GM12878 (cell line): Measurements from ENCODE around the gene DRD2. TPM values are rescaled to one million over a fixed set of nuclear protein-coding genes. Genes with fewer than 3 reads are reported as not detected.

Experiments
- ATAC-seq: fragments of 200-7000 bp; cut with Tn5 transposase; 3 replicates; pipeline ENCODE4 v1.9.1; 2020; ENCODE audit warnings: mild to moderate bottlenecking, moderate library complexity
- BruUV-seq: library from RNA; stranded (reverse); fragments of 400-500 nt; replicated peaks from 2 replicates; lab custom pipeline; 2021; lab: Mats Ljungman, UMichigan
- CTCF ChIA-PET: fragments of 300-600 bp; sonication (Branson Sonifier 250); formaldehyde crosslinking; extraction: SDS; loops from one replicate; lab custom pipeline; 2021; ENCODE audit warnings: inconsistent platforms; lab: Yijun Ruan, JAX
- POLR2A ChIA-PET: fragments of 350-600 bp; formaldehyde crosslinking; extraction: SDS; loops from one replicate; lab custom pipeline; 2021; ENCODE audit warnings: inconsistent platforms; lab: Charles Lee
- RAD21 ChIA-PET: fragments of 300-600 bp; sonication (Branson Sonifier 250); formaldehyde crosslinking; loops from one replicate; lab custom pipeline; 2023; ENCODE audit warnings: antibody characterized with exemption; ENCODE audit not compliant: unreplicated experiment; lab: Charles Lee
- SMC1A ChIA-PET: fragments of 300-600 bp; sonication (Branson Sonifier 250); formaldehyde crosslinking; loops from one replicate; lab custom pipeline; 2023; ENCODE audit not compliant: unreplicated experiment, uncharacterized antibody; lab: Charles Lee
- DNase-seq: peaks from one replicate; pipeline ENCODE4 v3.0.0-alpha.2; 2011; ENCODE audit warnings: low read depth, low spot score
- FAIRE-seq: peaks from 3 replicates; lab custom pipeline; 2011; peaks lifted over from hg19 to GRCh38; lab: Jason Lieb, UNC
- H2AFZ ChIP-seq: 2 replicates; pipeline ENCODE4 v1.6.0; 2011; ENCODE audit warnings: low read depth, low read length, control low read depth; ENCODE audit not compliant: control insufficient read depth
- H3K27ac ChIP-seq: 2 replicates; pipeline ENCODE4 v1.5.1; 2011; ENCODE audit warnings: control low read depth; ENCODE audit not compliant: control insufficient read depth, insufficient read depth
- H3K27me3 ChIP-seq, 2 experiments: replicated peaks in 1 of 2; 2 replicates each; pipeline versions ENCODE4 v1.6.0 to v1.6.1; 2011; ENCODE audit warnings: low read length in 1 of 2; ENCODE audit not compliant: control insufficient read depth in 2 of 2, insufficient read depth in 2 of 2
- H3K36me3 ChIP-seq, 2 experiments: 2 replicates each; pipeline ENCODE4 v1.5.1; 2011; ENCODE audit warnings: low read length in 1 of 2; ENCODE audit not compliant: control insufficient read depth in 2 of 2, insufficient read depth in 2 of 2
- H3K4me1 ChIP-seq: 2 replicates; pipeline ENCODE4 v1.6.1; 2011; ENCODE audit warnings: mild to moderate bottlenecking, low read length, moderate library complexity, mixed read lengths; ENCODE audit not compliant: control insufficient read depth, insufficient read depth
- H3K4me2 ChIP-seq: 2 replicates; pipeline ENCODE4 v1.6.0; 2011; ENCODE audit warnings: control low read depth; ENCODE audit not compliant: control insufficient read depth, insufficient read depth
- H3K4me3 ChIP-seq: fragments of 200-600 bp; sonication (generic); 2 replicates; pipeline ENCODE4 v1.5.1; 2016
- H3K79me2 ChIP-seq: 2 replicates; pipeline ENCODE4 v1.6.0; 2011; ENCODE audit warnings: low read length; ENCODE audit not compliant: control insufficient read depth, insufficient read depth
- H3K9ac ChIP-seq: 2 replicates; pipeline ENCODE4 v1.8.0; 2011; ENCODE audit warnings: low read length, control low read depth, mixed read lengths; ENCODE audit not compliant: control insufficient read depth, insufficient read depth
- H3K9me3 ChIP-seq: replicated peaks from 3 replicates; pipeline ENCODE4 v1.5.1; 2011; ENCODE audit warnings: mild to moderate bottlenecking, low read length; ENCODE audit not compliant: control insufficient read depth, insufficient read depth
- H4K20me1 ChIP-seq: 2 replicates; pipeline ENCODE4 v1.6.0; 2011; ENCODE audit not compliant: control insufficient read depth, insufficient read depth
- CREM ChIP-seq: IDR thresholded peaks from 2 replicates; pipeline ENCODE4 v1.6.1; 2014; ENCODE audit warnings: antibody characterized with exemption, low read depth
- EGR1 ChIP-seq, 2 experiments: IDR thresholded peaks; 1 replicate in 1 of 2; 2 replicates in 1 of 2; pipeline ENCODE4 v1.6.1; 2011 to 2012; ENCODE audit warnings: low read depth in 2 of 2, low read length in 2 of 2, borderline replicate concordance in 1 of 2, mild to moderate bottlenecking in 1 of 2, moderate library complexity in 1 of 2
- EP300 ChIP-seq, 2 experiments: fragments of 150-350 bp in 1 of 2; IDR thresholded peaks; 2 replicates each; pipeline ENCODE4 v1.6.1; 2011 to 2012; ENCODE audit warnings: low read depth in 2 of 2, low read length in 2 of 2, borderline replicate concordance in 1 of 2, improper control_type of control experiment in 1 of 2, inconsistent platforms in 1 of 2; ENCODE audit not compliant: control insufficient read depth in 1 of 2
- IKZF2 ChIP-seq, 2 experiments: fragments of 450-650 bp; IDR thresholded peaks; 2 replicates each; pipeline ENCODE4 v1.6.1; 2017; ENCODE audit warnings: mild to moderate bottlenecking in 2 of 2, moderate library complexity in 2 of 2
- MXI1 ChIP-seq: fragments of 150-350 bp; IDR thresholded peaks from 2 replicates; pipeline ENCODE4 v1.6.1; 2011; ENCODE audit warnings: low read depth, mild to moderate bottlenecking, inconsistent platforms, low read length, improper control_type of control experiment
- RUNX3 ChIP-seq: IDR thresholded peaks from 2 replicates; pipeline ENCODE4 v1.6.1; 2012; ENCODE audit warnings: low read length, inconsistent platforms
- SREBF1 ChIP-seq: IDR thresholded peaks from 2 replicates; pipeline ENCODE4 v1.6.1; 2012; ENCODE audit warnings: mild to moderate bottlenecking, low read length
- YBX1 ChIP-seq: fragments of 450-650 bp; IDR thresholded peaks from 2 replicates; pipeline ENCODE4 v1.6.1; 2016; ENCODE audit warnings: antibody characterized with exemption
- WGBS: methylation state at CpG from one replicate; pipeline ENCODE4 v1.1.6; 2016; ENCODE audit warnings: low lambda C conversion rate; ENCODE audit not compliant: insufficient replicate concordance, insufficient coverage; ENCODE audit errors: missing lambda C conversion rate; 5-methylcytosine and 5-hydroxymethylcytosine counted together
- in situ Hi-C: fragments of 300-500 bp; cut with MboI; formaldehyde crosslinking; loops from 9 replicates; pipeline ENCODE4 v1.14.3; 2018; ENCODE audit warnings: mixed read lengths
- intact Hi-C: fragments of 100-400 bp; cut with micrococcal nuclease; formaldehyde crosslinking; loops from one replicate; pipeline ENCODE4 v1.14.2; 2022; ENCODE audit not compliant: unreplicated experiment
- polyA plus RNA-seq, 11 experiments: library from polyadenylated mRNA; depleted of rRNA in 4 of 11; unstranded in 6 of 11; stranded (reverse) in 5 of 11; fragments of >200 nt; fragmentation: Nextera tagmentation in 4 of 11; fragmentation: Illumina TruSeq in 1 of 11; extraction: Ambion mirVana in 4 of 11; extraction: Trizol in 1 of 11; gene quantifications; 1 replicate in 1 of 11; 2 replicates in 10 of 11; pipeline versions ENCODE4 v1.2.1 to v1.2.3, GENCODE V29; 2011 to 2016; ENCODE audit warnings: inconsistent platforms in 2 of 11, missing spikeins in 2 of 11, low read depth in 1 of 11
- total RNA-seq, 4 experiments: library from RNA; depleted of rRNA in 3 of 4; stranded (reverse); fragments of >200 nt in 3 of 4; fragmentation: Illumina TruSeq in 1 of 4; extraction: Trizol in 1 of 4; gene quantifications; 2 replicates each; pipeline versions ENCODE4 v1.2.1 to v1.2.3, GENCODE V29; 2013 to 2021

DRD2 gene
- total and polyA plus RNA-seq, 10 of the 15 experiments (the other 5 are each of a cell fraction or from before 2014, with no cell fraction given): not detected

DNA sequence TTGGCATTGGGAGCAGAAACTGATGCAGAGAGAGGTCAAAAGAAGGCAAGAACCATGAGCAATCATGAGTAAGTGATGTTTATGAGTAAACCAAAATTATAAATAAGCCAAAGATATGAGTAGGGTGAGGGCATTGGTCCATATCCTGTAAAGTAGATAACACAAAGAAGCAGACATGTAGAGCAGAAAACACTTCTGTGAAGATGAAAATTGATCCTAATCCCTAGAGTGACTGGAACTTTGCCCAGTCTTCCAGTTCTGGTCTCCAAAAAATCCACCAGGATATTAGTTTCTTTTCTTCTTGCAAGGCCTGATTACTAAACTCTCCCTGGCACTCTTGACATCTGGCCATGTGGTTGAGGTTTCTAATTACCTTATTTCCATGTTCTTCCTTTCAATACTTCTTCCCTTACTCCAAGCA, 13.7 kb upstream of the DRD2 start:
- ATAC-seq (no peak), DNase-seq (no peak), FAIRE-seq (no peak)
- H3K27me3 ChIP-seq: no peaks in the 10 kb centered on the region
- ChIA-PET CTCF (no interaction called here), POLR2A (no interaction called here), SMC1A (no interaction called here), RAD21 (no interaction called here)
- no peak overlapping the region for H2AFZ ChIP-seq
- no peaks in the 10 kb centered on the region for H3K9me3 ChIP-seq
- H3K79me2 ChIP-seq: no peaks in the 10 kb centered on the region
- H3K9ac ChIP-seq: no peak overlapping the region
- intact Hi-C loops: no loop called here
- BruUV-seq: no TSS peak
- no peaks in the 10 kb centered on the region for H3K4me1 ChIP-seq
- no peaks in the 10 kb centered on the region for H4K20me1 ChIP-seq
- no peak overlapping the region for H3K4me3 ChIP-seq
- in situ Hi-C loops: no loop called here
- H3K36me3 ChIP-seq: no peaks in the 10 kb centered on the region
- H3K27ac ChIP-seq: no peak overlapping the region
- no peak overlapping the region for H3K4me2 ChIP-seq
- no peak for TF ChIP-seq SREBF1
- TF ChIP-seq YBX1: no peak
- no peak for TF ChIP-seq CREM
- no peak for TF ChIP-seq EGR1 (IDR thresholded peaks at IDR 0.05; ENCODE audit: borderline replicate concordance in 1 of 2, low read depth in 2 of 2, low read length in 2 of 2)
- no peak for TF ChIP-seq IKZF2 (IDR thresholded peaks at IDR 0.05)

DNA sequence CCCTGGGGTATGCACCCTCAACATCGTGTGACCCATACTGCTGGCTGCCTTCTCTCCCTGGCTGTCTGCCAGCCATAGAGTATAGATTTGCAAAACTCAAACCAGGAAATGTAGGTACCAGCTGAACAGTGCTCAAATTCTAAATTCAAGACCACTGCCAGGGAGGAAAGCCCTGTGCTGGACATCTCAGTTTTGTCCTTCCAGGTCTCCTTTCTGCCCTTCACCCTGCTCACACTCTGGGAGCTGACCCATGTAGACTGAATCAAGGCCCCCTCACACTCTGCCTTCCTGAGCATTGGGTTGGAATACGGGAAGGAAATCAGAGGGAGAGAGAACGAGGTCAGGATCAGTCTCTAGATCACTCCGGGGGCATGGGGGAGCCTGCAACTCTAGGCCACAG, 12.4 kb upstream of the DRD2 start:
- 49% methylated on average over 4 of the region's 4 CpGs for WGBS
- intact Hi-C loops: no loop called here
- FAIRE-seq: no peak

More for the DNA sequence above, 12.4 kb upstream of the DRD2 start:
- TF ChIP-seq RUNX3 (no peak), MXI1 (no peak), EP300 (IDR thresholded peaks at IDR 0.05; ENCODE audit: borderline replicate concordance in 1 of 2, control insufficient read depth in 1 of 2, low read depth in 2 of 2, low read length in 2 of 2) (no peak)
- H3K79me2 ChIP-seq: no peaks in the 10 kb centered on the region
- H3K9ac ChIP-seq: no peak overlapping the region
- BruUV-seq: no TSS peak
- no peak overlapping the region for H3K4me2 ChIP-seq
- H3K27me3 ChIP-seq: no peaks in the 10 kb centered on the region; a peak in 1 of 4 replicates
- H2AFZ ChIP-seq: no peak overlapping the region
- no peak for ATAC-seq
- ChIA-PET SMC1A (interaction anchor here (0.7 kb wide), 1 partner anchor 110 kb away, joined by 3 read pairs; no protein-coding TSS in a partner anchor), POLR2A (no interaction called here), RAD21 (no interaction called here), CTCF (no interaction called here)
- H3K9me3 ChIP-seq: no peaks in the 10 kb centered on the region
- no peak overlapping the region for H3K4me3 ChIP-seq
- H3K4me1 ChIP-seq: no peaks in the 10 kb centered on the region
- no peak overlapping the region for H3K27ac ChIP-seq
- H4K20me1 ChIP-seq: no peaks in the 10 kb centered on the region
- in situ Hi-C loops: no loop called here
- DNase-seq: no peak
- no peaks in the 10 kb centered on the region for H3K36me3 ChIP-seq
